HG03135 (cell line): ENCODE measurements around the gene TBC1D9.
"Not testable (repeated sequence)": the region's sequence is repeated elsewhere in the genome, so short reads cannot be mapped to it uniquely, and the experiment has no call there.

Experiments
- ATAC-seq: cut with Tn5 transposase; IDR thresholded peaks from one replicate; pipeline ENCODE4 v1.9.1; 2021; ENCODE audit warnings: mild to moderate bottlenecking, moderate library complexity; ENCODE audit not compliant: unreplicated experiment

TBC1D9 gene

DNA sequence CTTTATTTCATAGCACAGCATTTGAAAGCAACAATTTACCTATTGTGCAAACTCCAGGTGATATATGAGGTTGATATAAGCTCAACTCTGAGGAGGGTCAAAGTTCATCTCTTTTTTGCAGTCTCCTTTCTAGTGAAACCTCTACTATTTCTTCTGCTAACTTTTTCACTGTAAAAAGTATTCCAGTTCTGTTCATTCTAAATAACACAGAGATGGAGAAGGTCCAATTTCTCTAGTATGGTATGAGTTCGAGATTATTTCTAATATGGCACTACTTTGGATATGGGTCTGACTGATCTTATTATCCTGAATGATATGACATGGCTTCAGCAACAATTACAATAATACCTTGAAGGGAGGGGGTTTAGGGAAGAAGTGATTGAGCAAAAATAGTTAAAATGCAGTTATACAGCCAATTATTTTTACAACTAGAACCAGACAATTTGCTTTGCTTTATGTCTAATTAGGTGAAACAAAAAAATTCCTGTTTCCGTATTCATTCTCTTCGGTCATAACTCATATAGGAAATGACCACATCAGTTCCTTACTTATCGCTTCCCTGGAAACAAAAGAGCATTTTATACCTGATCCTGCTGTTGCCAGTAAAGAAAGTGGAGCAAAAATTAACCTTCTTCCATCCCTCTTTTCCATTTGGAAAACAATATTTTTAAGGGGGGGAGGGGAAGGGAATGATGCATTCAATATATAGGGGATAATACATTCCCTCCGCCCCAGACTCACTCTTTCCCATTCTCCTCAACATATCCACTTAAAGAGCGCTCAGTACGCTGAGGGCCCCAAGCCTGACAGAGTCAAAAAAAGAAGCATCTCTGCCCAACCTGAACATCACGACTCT is 1.0 kb downstream of the TBC1D9 start:
- ATAC-seq: no peak

- no peak for ATAC-seq
Observed at GRCh38 chr4:140753329-140753728, 2.9 kb downstream of the TBC1D9 start.

- ATAC-seq: no peak
Observed at GRCh38 chr4:140752291-140753068, 3.7 kb downstream of the TBC1D9 start.

DNA sequence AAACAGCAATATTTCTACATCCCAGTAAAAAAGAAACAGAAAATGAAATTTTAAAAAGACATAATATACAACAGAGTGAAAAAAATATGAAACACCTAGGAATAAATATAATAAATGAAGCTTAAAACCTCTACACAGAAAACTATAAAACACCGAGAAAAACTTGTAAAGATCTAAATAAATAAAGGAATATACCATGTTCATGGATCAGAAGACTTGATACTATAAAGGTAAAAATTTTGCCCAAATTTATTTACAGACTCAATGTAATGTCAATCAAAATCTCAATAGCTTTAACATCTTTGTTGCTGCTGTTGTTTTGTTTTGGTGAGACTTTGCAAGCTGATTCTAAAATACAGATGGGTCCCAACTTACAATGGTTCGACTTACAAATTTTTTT is 5.7 kb downstream of the TBC1D9 start:
- ATAC-seq: no peak

GRCh38 chr4:140748171-140748570 is 8.0 kb downstream of the TBC1D9 start:
- no peak for ATAC-seq

DNA sequence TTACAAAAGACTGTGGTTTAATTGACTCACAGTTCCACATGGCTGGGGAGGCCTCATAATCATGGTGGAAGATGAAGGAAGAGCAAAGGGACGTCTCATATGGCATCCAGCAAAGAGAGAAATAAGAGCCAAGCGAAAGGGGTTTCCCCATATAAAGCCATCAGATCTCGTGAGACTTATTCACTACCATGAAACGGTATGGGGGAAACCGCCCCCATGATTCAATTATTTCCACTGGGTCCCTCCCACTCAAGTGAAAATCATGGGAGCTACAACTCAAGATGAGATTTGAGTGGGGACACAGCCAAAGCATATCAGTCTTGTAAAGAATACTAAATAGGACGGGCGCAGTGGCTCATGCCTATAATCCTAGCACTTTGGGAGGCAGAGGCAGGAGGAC is 9.6 kb downstream of the TBC1D9 start:
- not testable (repeated sequence) for ATAC-seq

- no peak for ATAC-seq
Observed at GRCh38 chr4:140744421-140744820, 11.8 kb downstream of the TBC1D9 start.

- ATAC-seq: peak; percentile 70
Observed at GRCh38 chr4:140743194-140743931, 12.8 kb downstream of the TBC1D9 start.

GRCh38 chr4:140742838-140743193 is 13.4 kb downstream of the TBC1D9 start:
- peak; percentile 18 for ATAC-seq

- no peak for ATAC-seq
Observed at GRCh38 chr4:140740906-140741670, 15.1 kb downstream of the TBC1D9 start.

GRCh38 chr4:140740422-140740821 is 15.8 kb downstream of the TBC1D9 start:
- ATAC-seq: no peak

DNA sequence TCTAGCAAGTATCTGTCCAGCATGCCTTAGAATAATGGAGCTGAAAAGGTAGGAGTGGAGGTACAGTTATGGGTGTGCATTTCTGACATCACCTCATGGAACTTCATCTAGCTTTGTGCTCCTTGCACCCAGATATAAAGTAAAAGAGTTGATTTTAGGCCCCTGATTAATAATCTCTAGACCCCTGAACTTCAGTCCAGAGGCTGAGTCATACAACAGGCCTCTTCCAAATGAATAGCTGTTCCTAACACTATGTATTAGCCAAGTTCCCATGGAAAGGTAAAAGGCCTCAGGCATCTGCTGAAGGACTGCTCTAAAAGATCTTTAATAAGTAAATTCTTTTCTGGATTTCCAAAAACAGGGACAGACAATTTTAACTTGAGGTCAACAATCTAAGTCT is 16.2 kb downstream of the TBC1D9 start:
- no peak for ATAC-seq

DNA sequence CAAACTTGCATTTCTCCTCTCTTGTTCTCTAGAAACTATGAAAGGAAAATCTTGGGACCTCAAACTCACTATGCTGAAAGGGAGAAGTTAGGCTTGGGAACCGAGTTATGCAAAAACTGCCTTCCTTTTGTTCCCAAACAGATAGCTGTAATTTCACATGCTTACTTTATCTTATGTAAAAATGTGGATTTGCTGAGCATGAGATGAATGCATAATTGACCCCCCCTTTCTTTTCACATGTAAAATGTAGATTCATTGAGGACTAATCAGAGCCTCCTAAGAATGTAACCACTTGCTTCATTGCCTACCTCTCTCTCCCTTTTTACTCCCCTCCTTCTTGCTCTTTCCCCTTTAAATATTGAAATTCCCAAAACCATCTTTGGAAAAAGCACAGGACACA is 18.0 kb downstream of the TBC1D9 start:
- ATAC-seq: no peak

GRCh38 chr4:140736669-140737343 is 19.4 kb downstream of the TBC1D9 start:
- ATAC-seq: no peak

DNA sequence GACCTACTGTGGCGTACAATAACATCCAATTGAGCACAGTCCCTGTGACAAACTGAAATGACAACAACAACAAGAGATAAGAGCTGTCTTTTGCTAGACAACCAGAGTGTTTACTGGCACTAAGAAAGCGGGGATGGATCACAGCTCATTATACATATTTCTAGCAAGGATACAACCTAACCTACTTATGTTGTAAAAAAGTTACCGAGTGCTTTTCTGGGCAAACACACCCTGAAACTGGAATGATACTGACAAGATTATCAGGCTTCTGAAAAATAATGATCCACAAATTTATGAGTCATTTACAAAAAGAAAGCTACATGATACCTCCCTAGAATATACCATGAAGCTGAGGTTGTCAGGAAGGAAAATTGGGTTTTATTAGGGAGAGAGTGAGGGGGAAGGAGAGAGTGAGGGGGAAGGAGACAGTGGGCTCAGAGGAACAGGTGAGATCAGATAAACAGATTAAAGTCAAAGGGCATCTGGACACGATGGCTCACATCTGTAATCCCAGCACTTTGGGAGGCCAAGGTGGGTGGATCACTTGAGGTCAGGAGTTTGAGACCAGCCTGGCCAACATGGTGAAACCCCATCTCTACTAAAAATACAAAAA is 20.3 kb downstream of the TBC1D9 start:
- ATAC-seq: no peak

DNA sequence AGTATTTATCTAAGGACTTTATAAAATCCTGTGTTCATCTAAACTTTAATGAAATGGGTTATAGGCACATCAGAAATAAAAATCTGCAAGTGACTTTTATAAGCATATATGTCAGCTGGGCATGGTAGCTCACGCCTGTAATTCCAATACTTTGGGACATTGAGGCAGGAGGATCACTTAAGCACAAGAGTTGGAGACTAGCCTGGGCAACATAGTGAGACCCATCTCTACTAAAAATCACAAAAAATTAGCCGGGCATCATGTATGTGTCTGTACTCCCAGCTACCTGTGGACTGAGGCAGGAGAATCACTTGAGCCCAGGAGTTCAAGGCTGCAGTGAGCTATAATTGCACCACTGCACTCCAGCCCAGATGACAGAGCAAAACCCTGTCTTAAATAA is 20.9 kb downstream of the TBC1D9 start:
- ATAC-seq: no peak

DNA sequence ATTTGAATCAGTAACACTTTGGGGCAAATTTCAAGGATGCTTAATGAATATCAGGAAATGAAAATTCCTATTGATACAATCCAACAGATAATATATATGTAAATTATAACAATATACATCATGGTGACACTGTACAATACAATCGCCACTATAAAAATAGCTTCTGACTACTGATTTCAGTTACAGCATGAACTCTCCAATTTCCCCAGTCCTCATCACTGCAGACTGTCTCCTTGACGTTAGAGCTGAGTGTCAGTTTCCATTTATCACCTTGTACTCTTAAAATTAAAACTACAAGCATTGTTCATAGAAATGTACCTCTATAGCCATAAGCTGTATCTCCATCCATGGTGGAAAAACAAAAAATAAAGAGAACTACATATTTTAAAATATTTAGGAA is 23.4 kb downstream of the TBC1D9 start:
- no peak for ATAC-seq

DNA sequence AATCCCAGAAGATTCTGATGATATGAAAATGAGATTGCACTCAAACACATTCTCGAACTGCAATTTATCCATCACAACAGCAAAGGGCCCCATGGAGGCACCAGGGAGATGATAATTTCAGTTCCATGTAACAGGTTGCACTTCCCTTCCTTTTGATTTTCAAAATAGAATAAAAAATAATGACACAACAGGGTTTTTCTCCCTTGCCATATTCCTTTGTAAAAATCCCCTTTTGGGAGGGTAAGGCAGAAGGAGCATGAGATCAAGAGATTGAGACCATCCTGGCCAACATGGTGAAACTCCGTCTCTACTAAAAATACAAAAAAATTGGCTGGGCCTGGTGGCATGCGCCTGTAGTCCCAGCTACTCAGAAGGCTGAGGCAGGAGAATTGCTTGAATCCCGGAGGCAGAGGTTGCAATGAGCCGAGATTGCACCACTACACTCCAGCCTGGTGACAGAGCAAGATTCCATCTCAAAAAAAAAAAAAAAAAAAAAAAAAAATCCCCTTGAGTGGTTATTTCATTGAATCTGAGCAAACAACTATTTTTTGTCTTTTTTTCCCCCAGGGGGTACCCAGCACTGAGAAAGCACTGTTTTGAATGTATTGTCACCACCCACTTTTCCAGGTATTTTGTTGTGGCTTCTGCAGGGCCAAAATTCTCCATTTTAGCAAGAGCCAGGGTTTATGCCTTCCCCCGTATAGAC is 26.7 kb downstream of the TBC1D9 start:
- no peak for ATAC-seq
